HG02571 (cell line): ENCODE results near the gene GFRA1.

Experiments
- ATAC-seq: cut with Tn5 transposase; IDR thresholded peaks from one replicate; pipeline ENCODE4 v1.9.1; 2021; ENCODE audit warnings: mild to moderate bottlenecking, moderate library complexity; ENCODE audit not compliant: unreplicated experiment

GFRA1 gene

DNA sequence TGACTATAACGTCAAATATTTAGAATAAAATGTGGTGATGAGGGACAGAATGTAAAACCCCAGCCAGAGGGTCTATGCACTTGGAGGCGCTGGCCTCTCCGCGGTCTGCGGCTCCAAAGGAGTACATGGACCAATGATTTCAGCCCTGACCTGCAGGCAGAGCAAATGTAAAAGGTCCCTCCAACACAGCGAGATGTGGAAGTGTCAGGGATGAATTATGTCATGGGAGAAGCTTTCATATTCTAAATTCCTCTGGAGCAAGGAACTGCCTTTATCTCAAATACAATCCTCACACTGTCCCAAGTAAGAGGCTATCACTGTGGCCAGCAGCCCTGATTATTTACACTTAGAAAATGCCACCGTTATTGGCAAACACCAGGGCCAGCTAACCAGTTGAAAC, 139.4 kb downstream of the GFRA1 start:
- no peak for ATAC-seq

DNA sequence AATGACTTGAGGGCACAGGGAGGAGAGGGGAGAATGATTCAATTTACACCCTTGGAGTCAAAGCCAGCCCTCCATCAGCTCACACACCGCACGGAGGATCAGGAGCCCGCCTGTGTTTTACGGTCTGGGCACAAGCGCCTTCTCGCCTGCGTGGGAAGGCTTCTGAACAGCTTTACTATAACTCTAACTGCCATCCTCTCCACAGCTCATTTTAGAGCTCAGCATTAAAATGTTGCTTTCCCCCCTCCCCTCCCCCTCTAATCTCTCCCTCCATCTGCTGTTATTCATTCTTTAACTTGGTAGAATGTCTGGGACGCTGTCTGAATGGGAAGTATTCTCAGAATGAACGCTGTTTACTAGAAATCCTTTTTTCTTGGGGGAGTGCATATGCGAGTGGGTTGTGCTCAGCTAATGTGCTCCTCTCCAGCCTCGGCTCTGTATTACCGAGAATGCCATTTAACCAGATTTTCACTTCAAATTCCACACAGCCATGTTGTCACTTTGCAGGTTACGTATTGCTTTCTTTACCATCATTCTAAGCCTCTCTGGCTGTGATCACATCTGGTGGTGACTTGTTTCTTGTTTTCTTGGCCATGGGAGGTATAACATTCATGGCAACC, 140.1 kb downstream of the GFRA1 start:
- no peak for ATAC-seq

DNA sequence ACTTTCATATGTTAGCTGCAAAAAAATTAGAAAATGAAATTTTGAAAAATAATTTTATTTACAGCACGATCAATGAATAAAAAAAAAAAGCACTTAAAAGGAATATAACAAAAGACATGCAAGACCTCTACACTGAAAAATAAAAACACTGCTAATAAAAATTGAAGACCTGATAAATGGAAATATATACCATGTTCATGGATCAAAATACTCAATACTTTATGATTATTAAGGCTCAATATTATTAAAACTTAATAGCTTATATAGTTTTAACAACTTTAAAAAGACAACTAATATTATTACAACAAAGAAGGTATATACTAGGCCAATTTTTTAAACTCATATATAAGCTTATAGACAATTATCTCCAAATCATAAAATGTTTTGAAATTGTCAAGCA, 143.0 kb downstream of the GFRA1 start:
- ATAC-seq = no peak

DNA sequence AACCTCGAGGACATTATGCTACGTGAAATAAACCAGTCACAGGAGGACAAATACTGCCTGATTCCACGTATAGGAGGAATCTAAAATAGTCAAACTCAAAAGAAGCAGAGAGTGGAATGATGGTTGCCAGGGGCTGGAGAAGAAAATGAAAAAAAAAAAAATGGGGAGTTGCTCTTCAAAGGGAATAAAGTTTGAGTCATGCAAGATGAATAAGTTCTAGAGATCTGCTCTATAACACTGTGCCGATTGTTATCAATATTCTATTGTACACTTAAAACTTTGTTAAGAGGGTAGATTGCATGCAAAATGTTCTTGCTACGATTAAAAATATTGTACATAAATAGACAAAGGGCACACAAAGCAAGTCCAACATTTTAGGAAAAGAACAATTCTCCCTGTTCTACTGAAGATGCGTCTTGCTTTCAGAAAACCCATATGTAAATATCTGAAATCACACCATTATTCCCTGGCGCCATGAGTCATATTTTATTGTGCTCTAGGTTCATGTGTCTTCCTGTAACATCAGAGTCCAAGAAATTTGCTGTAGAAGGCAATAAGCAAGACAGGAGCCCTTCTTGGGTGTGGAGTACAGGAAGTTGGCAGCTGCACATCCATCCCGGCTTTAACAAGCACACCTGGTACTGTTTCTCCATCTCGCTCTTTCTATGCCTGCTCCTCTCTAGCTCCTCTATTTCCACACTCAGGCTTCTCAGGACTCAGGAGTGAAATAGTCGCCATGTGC, 145.9 kb downstream of the GFRA1 start:
- no peak for ATAC-seq

DNA sequence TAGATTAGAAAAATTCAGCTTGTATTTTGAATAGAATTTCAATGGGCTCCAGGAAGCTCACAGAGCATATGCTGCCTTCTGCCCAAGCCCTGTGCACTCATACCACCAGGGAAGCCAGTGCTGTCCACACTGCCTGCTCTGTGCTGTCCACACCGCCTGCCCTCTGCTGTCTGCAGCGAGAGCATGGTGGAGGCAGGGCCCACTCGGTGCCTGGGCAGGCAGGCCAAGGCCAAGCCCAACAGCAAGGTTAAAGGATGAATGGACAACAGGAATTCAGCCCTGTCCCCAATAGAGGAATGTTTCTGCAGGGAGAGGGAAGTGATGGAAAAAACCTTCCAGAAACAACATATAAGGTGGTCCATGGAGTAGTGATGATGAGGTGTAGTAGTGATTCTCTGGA, 146.8 kb downstream of the GFRA1 start:
- ATAC-seq = no peak

DNA sequence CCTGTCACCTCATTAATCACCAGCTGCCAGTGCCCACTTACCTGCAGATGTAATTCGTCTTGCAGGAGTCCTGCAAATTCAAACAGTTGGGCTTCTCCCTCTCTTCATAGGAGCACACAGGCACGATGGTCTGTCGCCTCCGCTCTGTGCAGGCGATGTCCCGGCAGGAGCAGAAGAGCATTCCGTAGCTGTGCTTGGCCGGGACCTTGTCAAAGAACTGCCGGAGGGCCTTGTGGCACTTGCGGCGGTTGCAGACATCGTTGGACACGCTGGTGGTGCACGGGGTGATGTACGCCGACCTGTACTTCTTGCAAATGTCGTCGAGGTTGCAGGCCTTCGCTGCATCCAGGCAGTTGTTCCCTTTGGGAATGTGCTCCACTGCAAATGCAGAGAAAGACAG, 147.8 kb downstream of the GFRA1 start:
- ATAC-seq = no peak

DNA sequence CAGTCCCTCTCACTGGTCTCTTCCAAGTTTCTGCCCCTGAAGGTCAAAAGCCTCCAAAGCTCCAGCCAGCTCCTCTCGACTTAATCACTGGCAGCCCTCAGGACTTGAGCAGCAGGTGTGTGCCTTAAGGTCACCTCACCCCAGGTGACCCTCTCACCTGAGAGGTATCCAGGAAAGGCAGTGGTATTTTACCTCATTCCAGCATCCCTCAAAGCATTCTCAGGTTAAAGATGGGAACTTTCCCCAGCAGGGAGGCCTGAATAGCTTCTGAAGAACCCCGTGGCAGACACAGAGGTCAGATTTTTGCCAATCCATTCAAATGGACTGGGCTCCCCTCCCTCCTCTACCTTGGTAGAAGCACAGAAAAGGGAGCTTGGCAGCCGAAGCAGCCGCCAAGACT, 148.2 kb downstream of the GFRA1 start:
- no peak for ATAC-seq

DNA sequence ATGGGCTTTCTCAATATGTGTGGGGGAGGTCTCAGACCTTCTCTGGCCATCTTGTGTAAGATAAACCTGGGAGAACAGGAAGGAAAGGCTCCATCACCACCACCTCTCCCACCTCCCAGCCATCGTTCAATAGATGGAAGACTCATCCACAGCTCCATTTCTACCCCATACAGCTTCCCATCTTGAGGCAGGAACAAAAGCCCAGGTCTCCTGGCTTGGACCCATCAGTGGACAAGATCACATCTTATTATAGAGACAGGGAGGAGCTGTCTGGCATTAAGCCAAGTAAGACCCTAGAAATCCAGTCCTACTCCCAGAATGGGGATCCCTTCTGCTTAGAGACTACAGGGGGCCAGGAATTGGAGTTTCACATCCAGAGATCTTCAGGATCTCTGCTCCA, 150.3 kb downstream of the GFRA1 start:
- no peak for ATAC-seq

DNA sequence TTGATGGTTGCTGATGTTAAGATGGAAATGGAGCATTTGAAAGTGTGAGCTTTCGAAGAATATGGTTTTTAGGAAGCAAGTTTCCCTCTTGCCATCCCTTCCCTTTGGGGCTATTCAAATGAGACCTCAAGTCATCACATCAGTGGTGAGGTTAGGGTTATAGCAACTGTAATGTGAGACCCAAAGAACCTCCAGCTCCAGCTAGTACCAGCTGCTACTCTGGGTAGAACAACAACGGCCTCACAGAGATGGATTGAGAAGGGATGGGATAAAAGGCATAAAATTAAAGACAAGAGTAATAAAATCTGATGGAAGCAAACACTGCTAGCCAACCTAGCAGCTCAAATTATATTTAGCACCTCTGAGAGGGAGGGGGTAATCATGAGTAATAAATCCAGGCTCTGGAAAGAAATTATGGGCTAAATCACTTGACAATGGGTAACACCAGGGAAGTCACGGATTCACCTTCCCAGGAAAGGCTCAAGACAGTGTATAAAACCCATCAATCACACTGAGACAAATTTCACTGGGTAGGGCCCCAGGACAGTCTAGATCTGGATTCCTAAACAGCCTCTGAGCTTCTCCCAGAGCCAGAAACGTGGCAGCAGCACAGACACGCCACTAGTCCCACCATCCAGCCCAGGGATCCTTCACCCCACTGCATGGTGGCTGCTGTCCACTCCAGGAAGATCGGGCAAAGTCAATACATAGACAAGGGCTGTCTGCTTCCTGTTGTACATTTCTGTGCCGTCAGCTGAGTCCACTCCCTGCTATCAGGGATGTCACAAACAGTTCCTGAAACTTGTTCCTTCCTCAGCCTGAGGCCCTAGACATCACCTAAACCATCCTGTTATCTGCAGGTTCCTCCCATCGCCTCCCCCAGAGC, 151.1 kb downstream of the GFRA1 start:
- no peak for ATAC-seq

DNA sequence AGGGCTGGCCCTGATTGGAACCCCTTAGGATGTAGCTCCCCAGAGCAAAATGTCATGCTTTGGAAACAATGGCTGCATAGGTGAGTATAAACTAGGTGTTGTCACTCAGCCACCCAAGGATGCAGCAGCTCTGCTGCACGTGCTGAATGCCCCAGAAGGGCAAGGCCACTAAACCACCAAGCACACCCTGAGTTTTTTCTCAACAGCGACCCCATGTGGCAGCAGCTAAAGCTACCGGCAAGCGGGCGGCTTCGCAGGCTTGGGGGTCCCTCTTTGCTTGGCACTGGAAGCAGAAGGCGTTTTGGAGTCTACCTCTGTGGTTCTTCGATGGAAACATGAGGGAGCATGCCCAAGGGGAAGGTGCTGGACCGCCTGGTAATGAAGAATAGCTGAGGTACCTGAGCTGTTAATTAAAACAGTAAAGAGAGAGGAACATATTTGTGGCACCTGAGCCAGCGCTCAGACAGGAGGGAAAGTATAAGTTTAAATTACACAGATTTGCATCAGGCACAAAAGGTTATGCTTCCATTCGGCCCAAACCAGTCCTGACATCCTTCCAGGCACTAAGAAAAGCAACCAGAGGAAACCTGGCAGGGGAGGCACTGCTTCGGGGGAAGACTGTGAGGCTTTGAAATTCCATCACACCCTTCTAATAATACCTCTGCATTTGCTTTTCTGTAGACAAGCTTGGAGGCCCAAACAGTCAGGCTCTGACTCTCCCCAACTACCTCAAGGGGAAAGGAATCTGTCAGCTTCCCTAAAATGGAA, 152.1 kb downstream of the GFRA1 start:
- ATAC-seq = no peak

DNA sequence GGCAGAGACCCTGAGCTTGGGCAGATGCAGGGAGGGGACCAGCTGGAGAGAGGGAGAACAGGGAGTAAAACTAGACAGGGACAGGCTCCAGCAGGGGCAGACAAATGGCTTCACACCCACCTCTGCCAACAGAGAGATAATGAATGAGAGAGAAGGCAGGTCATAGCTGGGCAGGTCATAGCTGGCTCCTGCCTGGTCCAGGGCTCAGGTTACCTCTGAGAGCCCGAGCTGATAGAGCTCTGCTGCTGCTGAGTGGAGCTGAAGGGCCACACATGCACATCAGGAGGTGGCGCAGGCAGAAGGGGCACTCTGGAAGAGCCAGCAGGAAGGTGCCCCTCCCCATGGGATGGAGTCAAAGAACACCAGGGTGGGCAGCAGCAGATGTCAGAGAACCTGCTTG, 154.2 kb downstream of the GFRA1 start:
- ATAC-seq = no peak

DNA sequence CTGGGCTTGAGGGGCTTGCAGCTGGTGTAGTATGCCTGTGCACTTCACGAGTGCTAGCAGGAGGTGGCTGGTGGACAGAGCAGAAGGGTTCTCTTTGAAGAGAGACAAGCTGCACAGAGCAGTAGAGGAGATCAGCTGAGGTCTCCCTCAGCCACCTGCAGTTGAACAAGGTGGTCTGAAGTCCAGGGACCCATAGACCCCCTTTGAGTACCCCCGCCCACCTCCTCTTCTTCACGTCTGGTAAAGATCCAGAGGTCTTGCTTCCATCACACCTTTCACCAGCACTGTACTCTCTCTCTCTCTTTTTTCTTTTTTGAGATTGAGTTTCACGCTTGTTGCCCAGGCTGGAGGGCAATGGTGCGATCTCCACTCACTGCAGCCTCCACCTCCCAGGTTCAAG, 157.2 kb downstream of the GFRA1 start:
- no peak for ATAC-seq

DNA sequence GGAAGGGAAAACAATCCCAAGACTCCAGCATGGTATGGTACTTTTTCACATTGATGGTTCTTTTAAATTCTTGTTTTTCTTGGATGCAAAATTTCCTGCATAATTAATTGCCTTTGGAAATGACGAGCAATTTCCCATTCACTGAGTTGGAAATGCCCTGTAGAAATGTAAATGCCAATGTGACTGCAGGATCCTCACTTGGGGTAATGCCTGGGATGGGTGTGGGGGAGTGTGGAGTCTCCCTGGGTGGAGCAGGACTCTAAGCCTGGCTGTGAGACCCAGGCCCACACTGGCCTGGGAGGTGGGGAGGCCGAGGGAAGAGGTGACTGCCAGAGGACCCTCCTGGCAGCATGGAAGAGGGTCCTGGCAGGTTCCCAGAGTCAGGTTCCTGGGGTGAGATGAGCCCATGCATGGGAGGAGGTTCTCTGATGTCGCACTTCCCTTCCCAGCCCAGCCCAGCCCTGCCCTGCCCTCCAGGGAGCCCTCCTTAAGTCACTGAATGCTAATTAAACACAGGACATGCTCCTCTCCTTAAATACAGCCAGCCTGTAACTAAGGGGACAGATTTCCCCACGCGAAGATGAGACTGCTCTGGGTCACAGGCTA, 157.9 kb downstream of the GFRA1 start:
- ATAC-seq = no peak

DNA sequence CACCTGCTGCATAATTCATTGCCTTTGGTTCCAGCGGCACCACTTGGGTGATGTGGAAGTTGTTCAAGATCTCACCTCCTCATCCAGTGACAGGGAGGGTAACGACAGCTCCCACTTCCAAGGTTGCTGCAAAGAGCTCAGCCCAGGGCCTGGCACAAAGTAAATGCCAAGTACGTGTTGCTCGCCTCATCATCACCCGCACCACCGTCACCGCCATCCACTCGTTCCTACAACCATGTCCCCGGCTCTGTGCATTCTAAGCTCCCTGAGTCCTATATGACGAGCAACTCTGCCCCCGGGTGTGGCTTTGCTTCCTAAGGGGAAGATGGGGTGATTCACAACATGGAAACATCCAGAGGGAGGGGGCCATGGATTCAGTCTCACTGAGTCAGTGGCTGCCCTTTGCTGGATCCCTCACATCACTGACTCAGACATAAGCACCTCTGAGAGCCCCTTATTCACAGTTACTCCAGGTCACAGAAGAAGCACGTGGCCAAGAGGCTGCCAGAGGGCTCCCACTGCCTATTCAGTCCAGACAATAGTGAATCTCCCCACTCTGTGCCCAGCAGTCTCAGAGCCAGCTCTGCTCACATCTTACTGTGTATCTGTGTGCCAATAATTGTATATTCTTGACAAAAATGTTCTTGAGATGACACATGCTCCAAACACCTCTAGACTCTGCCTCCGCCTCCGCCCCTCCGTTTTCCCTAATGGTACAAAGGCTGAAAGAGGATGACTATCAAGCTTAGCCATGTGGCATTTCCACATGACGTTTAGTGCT, 159.1 kb downstream of the GFRA1 start:
- ATAC-seq = no peak

DNA sequence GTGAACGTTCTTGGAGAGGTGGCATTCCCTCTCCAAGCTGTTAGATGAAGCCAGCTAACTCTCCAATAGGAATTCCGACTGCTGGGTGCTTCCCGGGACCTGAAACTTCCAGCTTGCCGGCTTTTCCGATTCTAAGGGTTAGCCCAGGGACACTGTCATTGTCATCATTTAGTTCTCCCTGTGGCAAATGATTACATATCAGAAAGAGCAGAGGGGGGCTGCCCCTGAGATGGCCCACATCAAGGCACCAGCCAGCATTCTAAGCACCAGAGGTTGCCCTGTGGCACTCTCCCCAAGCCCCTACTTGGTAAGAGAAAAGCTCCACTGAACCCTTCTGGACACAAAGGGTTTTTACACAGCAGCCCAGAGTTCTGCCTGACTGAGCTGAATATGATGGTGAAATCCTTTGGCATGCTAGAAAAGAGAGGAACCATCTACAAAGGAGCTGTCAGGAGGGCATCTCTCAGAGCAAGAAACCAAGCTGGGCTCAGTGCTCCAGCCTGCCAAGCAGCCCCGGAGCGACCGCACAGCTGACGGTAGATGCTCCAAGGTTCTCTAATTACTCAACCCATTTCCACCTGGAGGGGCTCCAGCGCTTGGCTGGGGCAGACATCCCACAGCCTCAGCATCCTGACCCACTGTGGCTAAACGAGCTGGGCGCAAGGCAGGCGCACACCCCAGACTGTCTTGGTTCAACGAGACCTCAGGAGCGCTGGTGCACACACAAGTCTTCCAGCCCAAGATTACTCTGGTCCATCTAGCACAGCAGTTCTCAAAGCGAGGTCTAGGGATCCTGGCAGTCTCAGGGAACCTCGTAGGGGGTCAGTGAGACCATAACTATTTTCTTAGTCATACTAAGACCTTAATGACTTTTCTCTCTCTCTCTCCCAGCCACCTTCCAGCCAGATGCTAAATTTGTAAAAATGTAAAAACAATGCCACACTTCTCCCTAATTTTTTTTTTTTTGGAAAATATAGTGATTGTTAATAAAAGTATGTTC, 160.5 kb downstream of the GFRA1 start:
- no peak for ATAC-seq

DNA sequence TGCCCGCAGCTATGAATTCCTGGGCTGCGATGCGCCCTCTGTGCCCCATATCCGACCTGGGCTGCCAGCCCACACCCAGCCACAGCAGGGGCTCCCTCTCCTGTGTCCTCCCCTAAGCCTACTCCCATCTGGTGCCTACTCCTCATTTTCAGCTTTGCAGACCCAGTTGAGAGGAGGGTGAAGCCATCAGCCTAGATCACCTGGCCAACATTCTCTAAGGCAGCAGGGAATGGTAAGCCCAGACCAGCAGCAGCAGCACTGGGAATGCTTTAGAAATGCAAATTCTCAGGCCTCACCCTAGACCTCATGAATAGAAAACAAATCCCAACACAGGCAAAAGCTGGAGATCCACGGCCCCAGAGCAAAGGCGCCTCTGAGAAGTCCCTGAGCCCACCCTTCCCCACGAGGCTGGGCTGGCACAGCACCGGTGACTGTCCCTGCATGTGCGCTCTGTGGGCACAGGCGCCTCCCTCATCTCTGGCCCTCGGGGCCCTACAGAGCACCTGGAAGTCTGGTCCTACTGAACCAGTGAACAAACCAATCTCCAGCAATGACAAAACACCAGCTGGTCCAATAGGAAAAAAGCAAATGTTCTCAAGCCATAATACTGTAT, 161.4 kb downstream of the GFRA1 start:
- ATAC-seq = no peak

DNA sequence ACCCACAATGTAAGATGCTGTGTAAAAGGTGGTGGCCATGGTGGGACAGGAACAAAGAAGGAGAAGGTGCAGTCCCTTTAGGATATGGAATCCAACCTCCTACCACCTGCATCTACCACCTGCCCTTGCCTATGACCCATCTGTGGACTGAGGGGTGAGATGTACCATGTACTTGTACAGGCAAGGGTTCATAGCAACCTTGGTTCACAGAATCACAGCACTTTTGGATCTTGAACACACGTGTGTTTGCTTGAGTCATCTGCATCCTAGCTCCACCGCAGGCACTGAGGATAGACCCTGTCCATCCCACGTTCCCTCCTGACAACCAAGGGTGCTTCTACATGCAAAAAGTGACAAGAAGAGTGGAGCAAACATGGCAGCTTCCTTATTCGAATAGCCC, 162.3 kb downstream of the GFRA1 start:
- ATAC-seq = no peak

DNA sequence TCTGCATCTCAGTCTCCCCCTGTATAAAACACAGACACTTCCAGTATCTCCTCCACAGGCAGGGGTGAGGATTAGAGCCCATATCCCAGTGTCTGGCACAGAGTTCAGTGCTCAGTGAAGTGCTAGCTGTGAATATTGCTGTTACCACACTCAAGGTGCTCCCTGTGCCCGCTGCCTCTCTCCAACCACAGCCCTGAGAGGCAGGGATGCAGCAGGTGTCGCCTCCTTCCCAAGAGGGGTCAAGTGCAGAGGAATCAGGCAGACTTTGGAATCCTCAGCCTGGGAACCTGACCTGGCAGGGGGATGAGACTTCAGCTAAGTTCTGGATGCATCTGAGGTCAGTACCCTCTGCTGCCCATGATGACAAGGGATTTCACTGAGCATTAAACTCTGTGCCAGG, 163.1 kb downstream of the GFRA1 start:
- ATAC-seq = no peak
